HG02943 (cell line): ENCODE results near the gene LCN9.

Source experiments
- ATAC-seq: cut with Tn5 transposase; IDR thresholded peaks from one replicate; pipeline ENCODE4 v1.9.1; 2021; ENCODE audit warnings: mild to moderate bottlenecking, low read depth, moderate library complexity; ENCODE audit not compliant: unreplicated experiment

Gene LCN9

GRCh38 chr9:135695036-135695435, 31.9 kb downstream of the LCN9 start:
- no peak for ATAC-seq

- no peak for ATAC-seq
Observed at GRCh38 chr9:135695642-135696041, 32.5 kb downstream of the LCN9 start.

DNA sequence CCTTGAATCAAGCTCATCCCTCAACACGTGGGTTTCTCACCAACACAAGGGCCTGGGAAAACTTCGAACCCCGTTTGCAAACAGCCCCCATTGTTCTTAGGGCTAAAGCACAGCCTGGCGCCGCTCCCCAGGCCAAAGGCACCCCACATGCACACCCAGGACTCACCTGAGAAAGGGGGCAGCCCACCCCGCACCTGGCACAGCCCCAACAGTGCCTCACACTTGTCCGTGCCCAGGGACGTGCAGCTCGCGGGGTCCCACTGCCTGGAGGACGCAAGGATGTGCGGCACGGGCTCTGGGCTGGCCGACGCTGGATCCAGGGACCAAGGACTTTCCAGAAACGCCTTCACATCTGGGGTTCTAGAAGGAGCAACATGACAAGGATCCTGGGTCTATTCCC, 33.3 kb downstream of the LCN9 start:
- no peak for ATAC-seq

DNA sequence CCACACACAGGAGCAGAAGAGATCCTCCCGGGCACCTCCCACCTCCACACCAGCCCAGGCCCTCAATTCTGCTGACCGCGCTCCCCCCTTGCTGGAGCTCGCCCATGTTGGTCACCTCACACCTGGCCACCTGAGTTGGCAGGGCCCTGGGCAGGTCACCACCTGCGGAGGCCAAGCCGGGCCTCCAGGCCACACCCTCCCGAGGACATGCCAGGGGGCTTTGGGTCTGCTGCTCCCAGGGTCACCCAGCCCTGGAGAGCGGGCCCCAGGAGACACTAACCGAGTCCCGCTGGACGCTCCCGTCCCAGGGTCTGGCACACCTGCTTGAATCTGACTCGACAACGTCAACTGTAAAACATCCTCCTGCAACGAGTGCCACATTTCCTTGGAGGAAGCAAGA, 34.1 kb downstream of the LCN9 start:
- no peak for ATAC-seq

DNA sequence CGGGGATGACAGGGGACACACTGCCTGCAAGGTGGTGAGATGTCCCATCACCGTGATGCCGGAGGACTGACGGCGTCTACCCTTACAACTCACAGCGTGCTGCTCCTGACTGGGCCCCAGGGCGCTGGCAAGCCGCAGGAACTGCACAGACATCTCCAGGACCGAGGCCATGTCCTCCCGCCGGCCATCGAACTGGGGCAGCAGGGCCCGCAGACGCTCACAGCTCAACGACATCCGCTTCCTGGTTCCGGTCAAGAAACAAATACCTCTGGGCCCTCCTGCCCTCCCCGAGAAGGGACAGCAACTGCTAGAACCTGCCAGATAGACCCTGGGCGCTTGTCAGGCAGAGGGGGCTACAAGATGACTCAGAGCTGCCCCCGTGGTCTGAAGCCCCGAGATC, 35.1 kb downstream of the LCN9 start:
- ATAC-seq: no peak

DNA sequence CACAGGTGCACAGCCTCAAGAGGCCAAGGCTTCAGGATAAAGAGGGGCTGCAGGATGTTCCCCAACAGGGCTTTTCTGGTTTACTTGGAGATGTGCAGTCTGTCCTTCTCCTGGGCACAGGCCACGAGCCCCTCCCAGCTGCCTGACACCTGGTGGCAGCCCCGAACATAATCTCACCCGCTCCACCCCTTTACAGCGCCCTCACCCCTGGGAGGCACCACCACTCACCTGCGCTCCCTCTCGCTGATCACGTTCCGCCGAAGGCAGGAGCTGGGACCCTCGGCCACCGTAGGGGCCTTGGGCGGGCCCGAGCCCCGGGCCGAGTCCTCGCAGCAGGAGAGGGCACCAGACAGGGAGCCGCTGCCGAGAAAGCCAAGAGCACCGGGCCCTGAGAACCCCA, 35.7 kb downstream of the LCN9 start:
- ATAC-seq: no peak

DNA sequence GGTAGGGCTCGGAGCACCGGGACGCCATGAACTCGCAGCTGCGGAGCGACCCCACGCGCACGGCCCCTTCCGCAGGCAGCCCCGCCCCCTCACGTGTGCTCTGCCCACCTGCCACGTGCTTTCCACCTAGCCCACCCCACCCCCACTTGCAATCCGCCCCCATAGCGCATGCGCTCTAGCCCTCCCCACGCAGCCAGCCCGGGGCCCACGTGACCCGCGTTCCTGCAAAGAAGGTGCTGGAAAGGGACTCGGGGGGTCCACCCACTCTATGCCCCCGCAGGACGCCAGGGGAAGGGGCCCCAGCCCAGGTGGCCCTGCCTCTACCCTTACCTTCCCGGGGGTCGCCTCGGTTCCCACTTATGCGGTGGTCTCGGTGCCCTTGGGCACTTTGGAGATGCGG, 36.3 kb downstream of the LCN9 start, which contains the start of gene SOHLH1:
SOHLH1 (minus strand) TSS at position 42 of the 400 bp plus-strand sequence; CDS start at position 28, 14 bp downstream.
- no peak for ATAC-seq

- ATAC-seq: no peak
Observed at GRCh38 chr9:135700525-135700924, 37.4 kb downstream of the LCN9 start.

DNA sequence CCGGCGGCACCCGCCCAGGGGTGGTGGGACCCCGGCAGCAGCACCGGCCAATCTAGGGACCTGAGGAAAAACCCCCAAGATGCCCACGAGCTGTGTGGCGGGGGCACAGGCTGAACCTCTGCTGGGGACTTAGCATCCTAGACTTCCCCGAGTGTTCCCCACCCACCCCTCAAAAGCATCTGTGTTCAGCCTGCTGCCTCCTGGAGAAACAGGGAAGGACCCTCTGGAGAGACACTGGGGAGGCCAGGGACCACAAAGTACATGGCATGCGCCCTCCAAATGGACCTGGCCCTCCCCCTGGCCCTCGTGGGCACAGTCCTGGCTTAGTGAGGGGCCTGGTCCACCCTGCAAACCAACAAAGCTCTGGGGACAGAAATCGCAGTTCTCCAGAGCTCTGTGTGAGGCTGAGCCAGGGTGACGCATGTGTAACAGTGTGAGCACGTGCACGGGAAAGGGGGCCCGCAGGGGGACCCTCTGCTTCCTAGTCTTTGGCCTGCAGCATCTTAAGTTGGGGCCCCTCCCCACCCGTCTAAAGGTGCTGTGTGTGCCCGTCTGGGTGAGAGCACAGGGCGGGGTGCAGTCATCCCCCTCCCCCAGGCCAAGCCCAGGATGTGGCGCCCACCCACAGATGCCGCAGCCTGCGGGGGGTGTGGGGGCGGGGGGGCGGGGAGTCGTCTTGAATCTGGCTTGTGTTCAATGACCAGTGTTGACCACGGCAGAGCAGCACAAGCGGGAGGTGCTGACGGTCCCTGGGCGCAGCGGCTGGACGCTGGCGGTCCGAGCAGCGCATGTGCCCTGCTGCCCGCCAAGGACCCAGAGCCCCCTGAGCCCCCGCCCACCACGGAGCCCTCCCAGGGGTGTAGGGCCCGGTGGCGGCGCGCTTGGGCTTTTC, 38.2 kb downstream of the LCN9 start:
- no peak for ATAC-seq

DNA sequence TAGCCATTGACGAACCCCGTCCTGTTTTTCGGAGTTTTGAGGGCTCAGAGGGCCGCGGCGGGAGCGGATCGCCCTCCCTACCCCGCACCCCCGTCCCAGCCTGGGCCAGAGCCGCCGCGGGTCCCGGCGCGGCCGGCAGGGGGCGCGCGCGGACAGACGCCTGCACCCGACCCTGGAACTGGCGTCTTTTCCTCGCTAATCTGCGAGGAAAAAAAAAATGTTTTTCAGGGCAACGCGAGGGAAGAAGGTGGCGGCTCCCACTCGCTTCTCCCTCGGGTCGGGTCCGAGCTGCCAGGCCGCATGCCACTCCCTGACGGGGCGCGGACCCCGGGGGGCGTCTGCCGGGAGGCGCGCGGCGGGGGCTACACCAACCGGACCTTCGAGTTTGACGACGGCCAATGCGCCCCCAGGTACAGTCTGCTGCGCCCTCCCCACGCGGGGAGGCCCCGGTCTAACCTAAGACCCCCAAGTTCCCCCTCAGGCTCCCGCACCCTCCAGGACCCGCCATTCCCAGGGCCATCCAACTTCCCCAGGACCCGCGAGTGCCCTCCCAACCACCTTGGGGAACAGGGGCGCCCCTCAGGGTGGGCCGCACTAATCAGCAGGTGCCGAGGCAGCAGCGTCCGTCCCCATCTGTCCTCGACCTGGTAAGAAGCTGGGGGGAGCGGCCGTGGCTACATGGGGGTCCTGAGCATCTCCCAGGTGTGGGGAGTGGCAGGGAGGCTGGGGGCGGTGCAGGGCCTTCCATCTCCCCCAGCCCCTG, 39.0 kb downstream of the LCN9 start, which contains the start of gene KCNT1:
KCNT1 (plus strand) TSS at position 227 of the 763 bp plus-strand sequence; CDS start at position 301, 74 bp downstream.
- ATAC-seq: no peak

DNA sequence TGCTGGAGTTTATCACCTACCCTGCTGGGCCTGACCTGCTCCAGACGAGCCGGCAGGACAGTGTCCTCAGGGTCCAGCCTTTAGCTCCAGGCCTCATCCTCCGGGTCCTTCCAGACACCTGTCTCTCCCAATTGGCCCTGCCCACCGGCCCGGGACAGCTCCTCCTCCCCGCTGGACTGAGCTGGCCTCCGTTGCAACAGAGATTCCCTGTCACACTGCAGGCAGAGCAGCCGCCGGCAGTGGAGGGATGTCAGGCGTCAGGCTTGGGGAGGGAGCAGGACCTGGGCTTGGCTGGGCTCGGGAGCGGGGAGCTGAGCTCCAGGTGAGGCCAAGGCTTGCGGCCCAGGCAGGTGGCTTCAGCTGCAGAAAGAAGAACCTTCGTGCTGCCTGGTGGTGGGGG, 40.6 kb downstream of the LCN9 start:
- no peak for ATAC-seq

GRCh38 chr9:135704483-135704882, 41.4 kb downstream of the LCN9 start:
- ATAC-seq: no peak

DNA sequence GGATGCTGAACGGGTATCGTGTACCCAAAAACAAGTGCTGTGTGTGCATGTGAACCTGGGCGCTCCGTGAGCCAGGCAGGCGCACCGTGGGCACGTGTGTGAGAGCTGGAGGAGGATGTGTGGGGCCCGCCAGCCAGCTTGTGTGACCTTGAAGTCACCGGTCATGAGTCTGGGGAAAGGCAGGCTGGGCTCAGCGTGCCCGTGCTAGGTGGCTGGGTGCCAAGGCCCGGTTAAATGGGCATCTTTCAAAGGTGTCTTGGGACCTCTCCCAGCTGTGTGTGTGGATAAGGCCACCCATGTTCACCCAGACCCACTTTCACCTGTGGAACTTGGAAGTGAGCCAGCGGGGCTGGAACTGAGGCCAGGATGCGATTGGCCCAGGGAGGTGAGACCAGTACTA, 42.3 kb downstream of the LCN9 start:
- no peak for ATAC-seq

DNA sequence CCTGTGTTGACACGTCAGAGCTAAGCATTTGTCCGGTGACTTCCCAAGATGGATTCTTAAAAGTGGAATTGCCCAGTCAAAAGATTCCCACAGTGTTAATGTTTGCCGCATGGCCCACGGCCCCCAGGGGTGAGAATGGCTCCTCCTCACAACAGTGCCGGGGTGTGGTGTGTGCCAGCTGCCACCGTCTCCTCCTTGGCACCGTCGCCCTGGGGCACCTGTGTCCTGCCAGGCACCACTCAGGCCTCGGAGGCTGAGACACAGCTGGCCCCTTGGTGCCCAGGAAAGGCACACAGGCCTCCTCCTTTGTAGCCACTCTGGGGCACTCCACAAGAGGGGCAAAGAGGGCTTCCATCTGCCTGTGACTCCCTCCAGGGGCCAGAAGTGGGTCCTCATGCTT, 43.2 kb downstream of the LCN9 start:
- no peak for ATAC-seq

- no peak for ATAC-seq
Observed at GRCh38 chr9:135707252-135708138, 44.4 kb downstream of the LCN9 start.

DNA sequence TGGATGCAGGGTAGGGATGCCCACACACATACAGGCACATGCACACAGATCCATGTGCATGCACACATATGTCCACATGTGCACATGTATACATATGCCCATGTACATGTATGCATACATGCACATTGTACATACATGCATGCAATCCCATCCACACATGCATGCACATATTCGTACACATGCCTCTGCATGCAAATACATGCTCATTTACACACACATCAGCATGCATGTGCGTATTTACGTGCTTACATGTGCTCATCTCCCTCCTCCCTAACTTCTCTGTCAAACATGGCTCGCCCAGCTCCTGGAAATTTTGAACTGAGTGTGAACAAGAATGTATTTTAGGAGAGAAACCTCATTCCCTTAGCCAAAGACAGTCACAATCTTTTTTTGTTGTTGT, 45.1 kb downstream of the LCN9 start:
- no peak for ATAC-seq

GRCh38 chr9:135711391-135711790, 48.3 kb downstream of the LCN9 start:
- ATAC-seq: no peak

DNA sequence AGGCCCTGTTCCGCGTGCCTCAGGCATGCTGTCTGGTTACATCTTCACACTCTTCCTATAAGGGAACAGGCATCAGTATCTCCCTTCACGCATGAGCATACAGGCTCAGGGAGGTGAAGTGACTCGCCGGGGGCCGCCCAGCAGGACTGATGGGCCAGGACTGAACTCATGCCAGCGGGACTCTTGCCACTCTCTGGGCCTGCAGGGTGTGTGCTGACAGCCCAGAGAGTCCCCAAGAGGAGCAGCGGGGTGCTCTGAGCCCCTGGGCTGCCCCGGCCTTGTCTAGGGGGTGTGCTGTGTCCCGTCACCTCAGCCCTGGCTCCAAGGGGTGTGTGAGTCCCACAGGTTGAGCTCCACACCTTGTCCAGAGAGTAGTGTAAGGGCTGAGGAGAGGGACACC, 48.8 kb downstream of the LCN9 start:
- no peak for ATAC-seq

- ATAC-seq: no peak
Observed at GRCh38 chr9:135712613-135713295, 49.6 kb downstream of the LCN9 start.
